SK-N-SH (cell line): ENCODE measurements around the gene LRCH4. TPM values are rescaled to one million over a fixed set of nuclear protein-coding genes. Genes with fewer than 3 reads are reported as not detected.
A peak's percentile ranks its signal among the peaks of the same experiment; 100 is the strongest.
"Not testable (repeated sequence)": the region's sequence is repeated elsewhere in the genome, so short reads cannot be mapped to it uniquely, and the experiment has no call there.

Experiments used
- CTCF ChIA-PET: fragments of 300-600, 350-600 bp; formaldehyde crosslinking; extraction: SDS; loops from one replicate; lab custom pipeline; 2021; lab: Yijun Ruan, JAX
- POLR2A ChIA-PET: fragments of 350-600 bp; sonication (Branson Sonifier 250); formaldehyde crosslinking; extraction: SDS; loops from one replicate; lab custom pipeline; 2020; ENCODE audit warnings: antibody characterized with exemption, inconsistent platforms; lab: Yijun Ruan, JAX
- DNase-seq: peaks from one replicate; pipeline ENCODE4 v3.0.0; 2012
- H2AFZ ChIP-seq: fragments of 200-600 bp; sonication (generic); 2 replicates; pipeline ENCODE4 v1.8.1; 2016; ENCODE audit warnings: antibody characterized with exemption, mild to moderate bottlenecking, low read depth
- H3F3A ChIP-seq: fragments of 200-600 bp; sonication (generic); replicated peaks from 2 replicates; pipeline ENCODE3; 2016; ENCODE audit warnings: antibody characterized with exemption, mild to moderate bottlenecking; ENCODE audit not compliant: insufficient read depth
- H3K27ac ChIP-seq, 2 experiments: fragments of 200-500 bp in 1 of 2; fragments of 200-600 bp in 1 of 2; sonication (Bioruptor generic) in 1 of 2; sonication (generic), shearing (Covaris generic) in 1 of 2; 2 replicates each; pipeline versions ENCODE4 v1.5.1 to v1.6.1; 2014 to 2016; ENCODE audit warnings: low read depth in 2 of 2, inconsistent platforms in 1 of 2, low read length in 1 of 2, mild to moderate bottlenecking in 1 of 2, mixed read lengths in 1 of 2
- H3K27me3 ChIP-seq: fragments of 200-600 bp; sonication (generic), shearing (Covaris generic); 2 replicates; pipeline ENCODE4 v1.6.1; 2016; ENCODE audit warnings: mixed run types; ENCODE audit not compliant: insufficient read depth
- H3K36me3 ChIP-seq, 2 experiments: fragments of 200-500 bp in 1 of 2; fragments of 200-600 bp in 1 of 2; sonication (Bioruptor generic) in 1 of 2; sonication (generic) in 1 of 2; replicated peaks in 1 of 2; 2 replicates each; pipeline versions ENCODE3 to v1.5.1; 2014 to 2016; ENCODE audit warnings: low read length in 1 of 2, mild to moderate bottlenecking in 1 of 2; ENCODE audit not compliant: insufficient read depth in 2 of 2, control insufficient read depth in 1 of 2
- H3K4me1 ChIP-seq, 2 experiments: fragments of 200-500 bp in 1 of 2; fragments of 200-600 bp in 1 of 2; sonication (Bioruptor generic) in 1 of 2; sonication (generic), shearing (Covaris generic) in 1 of 2; 2 replicates each; pipeline versions ENCODE4 v1.5.1 to v1.6.1; 2014 to 2016; ENCODE audit warnings: low read depth in 1 of 2, low read length in 1 of 2, mixed run types in 1 of 2; ENCODE audit not compliant: insufficient read depth in 2 of 2, control insufficient read depth in 1 of 2
- H3K4me2 ChIP-seq: fragments of 200-600 bp; sonication (generic), shearing (Covaris generic); 2 replicates; pipeline ENCODE4 v1.6.1; 2017; ENCODE audit warnings: mixed run types
- H3K4me3 ChIP-seq, 2 experiments: fragments of 200-500 bp in 1 of 2; fragments of 200-600 bp in 1 of 2; sonication (Bioruptor generic) in 1 of 2; sonication (generic), shearing (Covaris generic) in 1 of 2; 2 replicates each; pipeline versions ENCODE4 v1.5.1 to v1.8.1; 2014 to 2016; ENCODE audit warnings: low read depth in 2 of 2, inconsistent platforms in 1 of 2, low read length in 1 of 2, mild to moderate bottlenecking in 1 of 2, mixed read lengths in 1 of 2, moderate library complexity in 1 of 2
- H3K79me2 ChIP-seq: fragments of 200-600 bp; sonication (generic); 2 replicates; pipeline ENCODE4 v1.8.1; 2017; ENCODE audit warnings: mild to moderate bottlenecking; ENCODE audit not compliant: insufficient read depth
- H3K9ac ChIP-seq: fragments of 200-600 bp; sonication (generic); 2 replicates; pipeline ENCODE4 v1.6.1; 2017; ENCODE audit warnings: mixed run types
- H3K9me2 ChIP-seq: fragments of 200-600 bp; sonication (generic); 2 replicates; pipeline ENCODE4 v1.6.1; 2017; ENCODE audit warnings: mixed run types
- H3K9me3 ChIP-seq: fragments of 200-600 bp; sonication (generic); 2 replicates; pipeline ENCODE4 v1.6.1; 2017; ENCODE audit warnings: mixed run types, mild to moderate bottlenecking, moderate library complexity
- H4K20me1 ChIP-seq: fragments of 200-600 bp; sonication (generic); 2 replicates; pipeline ENCODE4 v1.6.1; 2017; ENCODE audit warnings: mild to moderate bottlenecking, mixed run types; ENCODE audit not compliant: insufficient read depth
- MEF2A ChIP-seq: IDR thresholded peaks from 2 replicates; pipeline ENCODE4 v1.4.0; 2012; ENCODE audit warnings: low read depth, borderline replicate concordance
- RAD21 ChIP-seq: IDR thresholded peaks from 2 replicates; pipeline ENCODE4 v1.6.1; 2012; ENCODE audit warnings: mild to moderate bottlenecking, low read length
- RFX5 ChIP-seq: IDR thresholded peaks from 2 replicates; pipeline ENCODE4 v1.6.1; 2012; ENCODE audit warnings: mild to moderate bottlenecking, improper control_type of control experiment, low read length
- USF1 ChIP-seq: IDR thresholded peaks from 2 replicates; pipeline ENCODE4 v1.4.0; 2012; ENCODE audit warnings: low read depth, borderline replicate concordance
- ZBTB33 ChIP-seq: IDR thresholded peaks from 2 replicates; pipeline ENCODE4 v1.4.0; 2012; ENCODE audit warnings: low read depth, borderline replicate concordance
- WGBS: methylation state at CpG from one replicate; pipeline ENCODE4 v1.1.6; 2017; ENCODE audit warnings: low lambda C conversion rate; 5-methylcytosine and 5-hydroxymethylcytosine counted together
- polyA plus RNA-seq, 3 experiments: library from polyadenylated mRNA; depleted of rRNA; stranded (reverse); fragments of >200 nt; gene quantifications; 2 replicates each; pipeline ENCODE4 v1.2.3, GENCODE V29; 2012
- TF ChIP-seq, protein P1 (sequence below): fragments of 200-600 bp; sonication (generic); IDR thresholded peaks from 2 replicates; pipeline ENCODE4 v1.6.1; 2017; ENCODE audit warnings: antibody characterized with exemption, mild to moderate bottlenecking, moderate library complexity

Gene LRCH4
- polyA plus RNA-seq, 1 of the 3 experiments (the other 2 are of a cell fraction): 29.8 TPM

DNA sequence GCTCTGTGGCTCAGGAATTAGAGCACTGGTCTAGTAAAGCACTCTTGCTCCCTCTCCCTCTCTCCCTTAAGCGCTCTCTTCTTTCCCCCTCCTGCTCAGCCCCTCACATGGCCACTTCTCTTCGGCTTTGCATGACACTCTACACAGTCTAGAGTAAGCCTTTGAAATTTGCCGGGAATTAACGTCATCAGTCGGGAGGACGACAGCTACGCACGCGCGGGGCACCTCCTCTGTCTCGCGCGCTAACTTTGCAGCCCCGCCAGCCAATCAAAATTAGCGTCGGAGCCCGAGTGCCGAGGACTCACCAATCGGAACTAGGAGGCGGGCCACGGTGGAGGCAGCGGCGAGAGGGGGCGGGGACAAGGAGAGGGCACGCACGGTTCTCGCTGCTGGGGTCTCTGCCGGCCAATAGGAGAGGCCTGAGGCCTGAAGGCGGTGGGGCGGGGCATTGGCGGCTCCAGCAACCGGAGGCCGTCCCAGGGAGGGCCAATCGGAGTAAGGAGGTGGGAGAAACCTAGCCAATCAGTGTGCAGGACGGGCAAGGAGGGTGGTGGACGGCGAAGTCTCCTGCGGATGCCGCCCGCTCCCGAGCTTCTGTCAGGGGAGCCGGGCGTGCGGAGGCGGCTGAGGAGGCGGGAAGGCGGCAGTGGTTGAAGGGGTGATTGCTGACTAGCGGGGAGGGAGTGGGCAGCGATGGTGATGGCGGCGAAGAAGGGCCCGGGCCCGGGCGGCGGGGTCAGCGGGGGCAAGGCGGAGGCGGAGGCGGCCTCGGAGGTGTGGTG lies 47.1 kb downstream of the LRCH4 start, which contains the start of gene AGFG2 (continued):
- peak; percentile 90 for TF ChIP-seq ZBTB33

GRCh38 chr7:100538348-100538653 lies 47.6 kb downstream of the LRCH4 start:
- H3K4me2 ChIP-seq: peak overlapping the region; percentile 85
- no peaks in the 10 kb centered on the region for H4K20me1 ChIP-seq
- H3K4me1 ChIP-seq: peaks cover 0 to 11% of the 10 kb centered on the region in 2 experiments; a peak in 2 of 4 replicates
- POLR2A ChIA-PET: interaction anchor here (0.8 kb wide), 1 partner anchor 48 kb away, joined by 3 read pairs; the partner anchor contains the start of genes FBXO24 and LRCH4
- H3K36me3 ChIP-seq: no peaks in the 10 kb centered on the region
- peaks cover 2% of the 10 kb centered on the region for H3F3A ChIP-seq
- CTCF ChIA-PET: interaction anchor here (1.0 to 19.1 kb wide), 5 partner anchors 23 to 70 kb away, joined by 3 to 353 read pairs (median 11); partner anchors contain the start of gene NYAP1
- H3K79me2 ChIP-seq: peaks cover 9% of the 10 kb centered on the region; the same call in 1 of the 2 replicates
- peak overlapping the region in 1 of 2 experiments; percentile 63; a peak in 1 of 4 replicates for H3K27ac ChIP-seq
- TF ChIP-seq ZBTB33 (no peak), RAD21 (no peak), RFX5 (no peak), USF1 (no peak), MEF2A (no peak)
- TF ChIP-seq, protein P1, sequence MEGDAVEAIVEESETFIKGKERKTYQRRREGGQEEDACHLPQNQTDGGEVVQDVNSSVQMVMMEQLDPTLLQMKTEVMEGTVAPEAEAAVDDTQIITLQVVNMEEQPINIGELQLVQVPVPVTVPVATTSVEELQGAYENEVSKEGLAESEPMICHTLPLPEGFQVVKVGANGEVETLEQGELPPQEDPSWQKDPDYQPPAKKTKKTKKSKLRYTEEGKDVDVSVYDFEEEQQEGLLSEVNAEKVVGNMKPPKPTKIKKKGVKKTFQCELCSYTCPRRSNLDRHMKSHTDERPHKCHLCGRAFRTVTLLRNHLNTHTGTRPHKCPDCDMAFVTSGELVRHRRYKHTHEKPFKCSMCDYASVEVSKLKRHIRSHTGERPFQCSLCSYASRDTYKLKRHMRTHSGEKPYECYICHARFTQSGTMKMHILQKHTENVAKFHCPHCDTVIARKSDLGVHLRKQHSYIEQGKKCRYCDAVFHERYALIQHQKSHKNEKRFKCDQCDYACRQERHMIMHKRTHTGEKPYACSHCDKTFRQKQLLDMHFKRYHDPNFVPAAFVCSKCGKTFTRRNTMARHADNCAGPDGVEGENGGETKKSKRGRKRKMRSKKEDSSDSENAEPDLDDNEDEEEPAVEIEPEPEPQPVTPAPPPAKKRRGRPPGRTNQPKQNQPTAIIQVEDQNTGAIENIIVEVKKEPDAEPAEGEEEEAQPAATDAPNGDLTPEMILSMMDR: no peak
- DNase-seq: no peak
- 6% methylated on average over 8 of the region's 8 CpGs for WGBS
- H3K9ac ChIP-seq: peak overlapping the region; percentile 17; the same call in 1 of the 2 replicates
- no peaks in the 10 kb centered on the region for H3K9me2 ChIP-seq
- no peaks in the 10 kb centered on the region for H3K9me3 ChIP-seq
- H2AFZ ChIP-seq: peak overlapping the region; percentile 83
- peak overlapping the region; percentile 42 to 59 for H3K4me3 ChIP-seq
- H3K27me3 ChIP-seq: no peaks in the 10 kb centered on the region

- POLR2A ChIA-PET, H3K4me3 ChIP-seq, H3K36me3 ChIP-seq, H4K20me1 ChIP-seq, H3K4me2 ChIP-seq, H3K27me3 ChIP-seq, DNase-seq, H3K27ac ChIP-seq, H3K79me2 ChIP-seq, H3F3A ChIP-seq, H3K9ac ChIP-seq, H3K9me3 ChIP-seq, H3K9me2 ChIP-seq, H2AFZ ChIP-seq: not testable (repeated sequence)
- CTCF ChIA-PET: interaction anchor here (2.8 to 19.1 kb wide), 2 partner anchors 24 to 68 kb away, joined by 13 to 353 read pairs; no protein-coding TSS in a partner anchor
- 89% methylated on average over 2 of the region's 2 CpGs for WGBS
- H3K4me1 ChIP-seq: peaks cover 0 to 11% of the 10 kb centered on the region in 2 experiments; a peak in 2 of 4 replicates
Observed at GRCh38 chr7:100536695-100537094, 49.2 kb downstream of the LRCH4 start.

GRCh38 chr7:100535982-100536381 lies 49.9 kb downstream of the LRCH4 start:
- H3K9me2 ChIP-seq, H2AFZ ChIP-seq, H3K4me2 ChIP-seq, H3K4me3 ChIP-seq, H3K9ac ChIP-seq, POLR2A ChIA-PET, H3F3A ChIP-seq, H3K79me2 ChIP-seq, H3K36me3 ChIP-seq, H4K20me1 ChIP-seq, H3K27me3 ChIP-seq, H3K9me3 ChIP-seq, H3K27ac ChIP-seq, DNase-seq: not testable (repeated sequence)
- CTCF ChIA-PET: interaction anchor here (0.8 to 19.1 kb wide), 5 partner anchors 10 to 170 kb away, joined by 3 to 353 read pairs (median 5); partner anchors contain the start of gene POP7
- 83% methylated on average over 9 of the region's 9 CpGs for WGBS
- peaks cover 0 to 11% of the 10 kb centered on the region in 2 experiments; a peak in 2 of 4 replicates for H3K4me1 ChIP-seq
